ENCODE measurements around the gene CCDC158.
"Not testable (repeated sequence)": the region's sequence is repeated elsewhere in the genome, so short reads cannot be mapped to it uniquely, and the experiment has no call there.

Gene CCDC158

DNA sequence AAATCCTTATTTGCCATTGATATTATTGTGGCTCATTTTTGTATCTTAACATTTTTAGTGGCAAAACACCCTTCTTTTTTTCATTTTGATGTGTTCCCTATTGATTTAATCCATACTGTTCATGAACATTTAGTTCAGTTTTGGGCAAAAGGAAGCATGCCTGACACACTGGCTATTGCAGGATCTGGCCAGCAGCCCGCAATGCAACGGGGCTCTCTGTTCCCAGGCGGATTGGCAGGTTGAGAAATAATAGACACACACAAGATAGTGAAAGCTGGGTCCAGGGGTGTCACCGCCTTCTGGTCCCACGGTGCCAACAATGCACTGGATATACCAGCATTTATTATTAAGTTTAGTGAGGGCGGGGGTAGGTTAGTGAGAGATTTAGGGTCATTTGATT lies 139.3 kb downstream of the CCDC158 start:
- not testable (repeated sequence) for H3K9ac ChIP-seq (ENCODE audit: low read depth, low read length); H3K9me3 ChIP-seq (ENCODE audit: control insufficient read depth, insufficient read depth, low read length); H3K4me1 ChIP-seq (ENCODE audit: insufficient read depth, low read length); H3K36me3 ChIP-seq (ENCODE audit: insufficient read depth, low read length)

DNA sequence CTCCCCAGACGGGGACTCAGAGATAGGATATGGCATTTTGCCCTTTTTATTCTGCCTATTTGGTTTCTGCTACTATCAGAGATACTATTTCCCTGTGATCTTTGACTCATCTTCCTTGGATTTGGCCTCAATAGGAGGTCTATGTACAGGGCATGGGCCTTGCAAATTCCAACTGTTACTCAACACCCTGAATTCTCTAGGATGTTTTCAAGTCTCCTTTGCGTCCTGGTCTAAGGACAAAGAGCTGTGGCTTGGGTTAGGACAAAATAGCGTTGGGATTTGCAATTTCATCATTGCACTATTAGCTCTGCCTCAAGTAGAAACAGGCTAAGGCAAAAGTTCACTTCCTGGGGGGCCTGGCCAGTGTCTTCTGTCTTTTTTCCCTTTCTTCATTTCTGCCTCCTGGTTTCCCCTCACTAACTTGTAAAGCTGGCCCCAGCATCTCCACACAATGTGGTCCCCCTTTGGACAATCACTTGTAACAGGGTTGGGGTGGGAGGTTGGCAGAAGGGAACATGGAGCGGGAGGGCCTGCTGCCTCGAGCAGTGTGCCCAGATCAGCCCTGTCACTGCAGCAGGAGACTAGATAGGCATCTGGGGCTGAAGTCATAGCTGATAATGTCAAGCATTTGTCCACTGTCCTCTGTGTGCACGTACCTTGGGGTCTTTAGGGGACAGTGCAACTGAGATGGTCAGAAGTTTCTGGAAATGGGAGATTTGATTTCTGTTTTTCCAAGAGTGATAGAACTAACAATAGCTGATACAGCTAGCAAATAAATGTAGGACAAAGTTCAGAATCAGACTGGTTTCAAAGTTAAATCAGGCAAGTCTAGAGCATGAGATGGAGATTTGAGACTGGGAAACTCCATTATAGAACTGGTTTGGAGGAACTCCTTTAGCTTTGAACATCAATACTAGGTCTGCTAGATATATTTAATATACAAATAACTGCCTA lies 140.2 kb downstream of the CCDC158 start:
- Histone ChIP-seq H3K4me1 (ENCODE audit: insufficient read depth, low read length) (no peaks in the 10 kb centered on the region), H3K36me3 (ENCODE audit: insufficient read depth, low read length) (no peaks in the 10 kb centered on the region), H3K9me3 (ENCODE audit: control insufficient read depth, insufficient read depth, low read length) (no peaks in the 10 kb centered on the region), H3K9ac (ENCODE audit: low read depth, low read length) (no peak overlapping the region)

DNA sequence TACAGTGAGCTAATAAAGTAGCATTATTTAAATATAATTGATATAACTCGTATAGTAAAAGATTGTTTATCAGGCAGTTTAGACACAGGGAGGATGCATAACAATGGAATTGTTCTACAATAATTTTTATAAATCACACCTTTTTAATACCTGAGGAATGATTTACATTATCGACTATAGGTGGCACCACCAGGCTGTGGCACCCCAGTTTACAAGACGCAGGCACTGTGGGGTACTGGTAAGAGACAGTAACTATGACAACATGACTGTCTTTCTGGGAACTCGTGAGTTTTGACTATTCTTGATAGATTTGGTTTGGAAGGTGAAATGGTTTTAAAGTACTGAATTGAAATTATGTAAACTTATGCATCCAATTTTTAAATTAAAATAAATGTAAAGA lies 141.5 kb downstream of the CCDC158 start:
- H3K36me3 ChIP-seq (ENCODE audit: insufficient read depth, low read length): no peaks in the 10 kb centered on the region
- H3K9me3 ChIP-seq (ENCODE audit: control insufficient read depth, insufficient read depth, low read length): no peaks in the 10 kb centered on the region
- H3K9ac ChIP-seq (ENCODE audit: low read depth, low read length): no peak overlapping the region
- H3K4me1 ChIP-seq (ENCODE audit: insufficient read depth, low read length): no peaks in the 10 kb centered on the region

- H3K4me1 ChIP-seq (ENCODE audit: insufficient read depth, low read length): no peaks in the 10 kb centered on the region
- H3K9ac ChIP-seq (ENCODE audit: low read depth, low read length): no peak overlapping the region
- no peaks in the 10 kb centered on the region for H3K9me3 ChIP-seq (ENCODE audit: control insufficient read depth, insufficient read depth, low read length)
- H3K36me3 ChIP-seq (ENCODE audit: insufficient read depth, low read length): no peaks in the 10 kb centered on the region
Observed at GRCh38 chr4:76278583-76278982, 142.4 kb downstream of the CCDC158 start.

- H3K9ac ChIP-seq (ENCODE audit: low read depth, low read length): no peak overlapping the region
- H3K36me3 ChIP-seq (ENCODE audit: insufficient read depth, low read length): no peaks in the 10 kb centered on the region
- H3K4me1 ChIP-seq (ENCODE audit: insufficient read depth, low read length): no peaks in the 10 kb centered on the region
- no peaks in the 10 kb centered on the region for H3K9me3 ChIP-seq (ENCODE audit: control insufficient read depth, insufficient read depth, low read length)
Observed at GRCh38 chr4:76277667-76278066, 143.3 kb downstream of the CCDC158 start.

- Histone ChIP-seq H3K36me3 (ENCODE audit: insufficient read depth, low read length) (no peaks in the 10 kb centered on the region), H3K9me3 (ENCODE audit: control insufficient read depth, insufficient read depth, low read length) (no peaks in the 10 kb centered on the region), H3K4me1 (ENCODE audit: insufficient read depth, low read length) (no peaks in the 10 kb centered on the region), H3K9ac (ENCODE audit: low read depth, low read length) (no peak overlapping the region)
Observed at GRCh38 chr4:76276813-76277212, 144.1 kb downstream of the CCDC158 start.

- H3K36me3 ChIP-seq (ENCODE audit: insufficient read depth, low read length): no peaks in the 10 kb centered on the region
- H3K4me1 ChIP-seq (ENCODE audit: insufficient read depth, low read length): no peaks in the 10 kb centered on the region
- H3K9me3 ChIP-seq (ENCODE audit: control insufficient read depth, insufficient read depth, low read length): no peaks in the 10 kb centered on the region
- H3K9ac ChIP-seq (ENCODE audit: low read depth, low read length): no peak overlapping the region
Observed at GRCh38 chr4:76275486-76276124, 145.3 kb downstream of the CCDC158 start.

DNA sequence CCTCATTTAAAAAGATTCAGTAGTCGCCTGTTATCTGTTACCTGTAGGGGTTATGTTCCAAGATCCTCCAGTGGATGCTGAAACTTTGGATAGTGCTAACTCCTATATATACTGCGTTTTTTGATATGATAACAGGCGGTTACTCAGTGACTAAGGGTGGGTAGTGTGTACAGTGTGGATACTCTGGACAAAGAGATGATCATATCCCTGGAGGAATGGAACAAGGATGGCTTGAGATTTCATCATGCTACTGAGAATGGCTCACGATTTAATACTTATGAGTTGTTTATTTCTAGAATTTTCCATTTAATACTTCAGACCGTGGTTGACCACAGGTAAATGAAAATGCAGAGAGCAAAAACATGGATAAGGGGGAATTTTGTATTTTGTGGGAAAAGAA lies 147.9 kb downstream of the CCDC158 start:
- H3K36me3 ChIP-seq (ENCODE audit: insufficient read depth, low read length): no peaks in the 10 kb centered on the region
- H3K4me1 ChIP-seq (ENCODE audit: insufficient read depth, low read length): no peaks in the 10 kb centered on the region
- H3K9ac ChIP-seq (ENCODE audit: low read depth, low read length): no peak overlapping the region
- no peaks in the 10 kb centered on the region for H3K9me3 ChIP-seq (ENCODE audit: control insufficient read depth, insufficient read depth, low read length)

DNA sequence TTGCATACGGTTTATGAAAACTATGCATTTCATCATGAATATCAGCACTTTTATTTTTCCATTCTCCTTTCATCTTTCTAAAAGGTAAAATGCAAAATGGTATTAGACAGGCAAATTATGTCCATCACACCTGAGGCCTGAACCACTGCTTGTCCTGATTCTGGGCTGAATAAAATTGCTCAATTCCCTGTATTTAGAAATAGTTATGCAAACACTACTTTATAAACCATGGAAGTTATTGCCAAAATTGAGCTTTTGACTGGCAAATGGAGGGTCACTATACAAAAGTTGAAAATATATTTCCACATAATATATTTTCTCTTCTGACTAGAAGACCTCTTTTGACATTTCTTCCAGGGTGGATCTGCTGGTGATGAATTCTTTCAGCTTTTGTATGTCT lies 148.4 kb downstream of the CCDC158 start:
- Histone ChIP-seq H3K4me1 (ENCODE audit: insufficient read depth, low read length) (no peaks in the 10 kb centered on the region), H3K36me3 (ENCODE audit: insufficient read depth, low read length) (no peaks in the 10 kb centered on the region), H3K9me3 (ENCODE audit: control insufficient read depth, insufficient read depth, low read length) (no peaks in the 10 kb centered on the region), H3K9ac (ENCODE audit: low read depth, low read length) (no peak overlapping the region)

- Histone ChIP-seq H3K36me3 (ENCODE audit: insufficient read depth, low read length) (no peaks in the 10 kb centered on the region), H3K9ac (ENCODE audit: low read depth, low read length) (no peak overlapping the region), H3K4me1 (ENCODE audit: insufficient read depth, low read length) (no peaks in the 10 kb centered on the region), H3K9me3 (ENCODE audit: control insufficient read depth, insufficient read depth, low read length) (no peaks in the 10 kb centered on the region)
Observed at GRCh38 chr4:76272073-76272472, 148.9 kb downstream of the CCDC158 start.

DNA sequence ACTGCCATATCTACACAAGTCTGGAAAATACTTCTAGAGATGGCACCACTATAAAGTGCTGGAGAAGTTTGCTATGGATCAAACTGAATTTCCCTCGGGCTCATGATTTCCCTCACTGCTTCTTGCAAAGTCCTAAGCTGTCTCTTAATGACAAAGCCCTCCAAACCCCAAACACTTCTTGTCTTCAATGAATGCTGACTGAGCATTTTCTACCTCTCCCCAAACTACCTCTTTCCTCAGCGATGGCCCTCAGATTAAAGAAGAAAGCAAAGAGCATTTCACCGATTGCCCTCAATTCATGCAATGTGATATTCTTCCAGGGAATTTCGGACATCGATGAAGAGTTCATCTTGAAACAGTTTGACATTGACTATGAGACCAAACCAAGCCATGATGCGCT lies 149.7 kb downstream of the CCDC158 start:
- Histone ChIP-seq H3K9ac (ENCODE audit: low read depth, low read length) (no peak overlapping the region), H3K36me3 (ENCODE audit: insufficient read depth, low read length) (no peaks in the 10 kb centered on the region), H3K9me3 (ENCODE audit: control insufficient read depth, insufficient read depth, low read length) (no peaks in the 10 kb centered on the region), H3K4me1 (ENCODE audit: insufficient read depth, low read length) (no peaks in the 10 kb centered on the region)

- H3K4me1 ChIP-seq (ENCODE audit: insufficient read depth, low read length): no peaks in the 10 kb centered on the region
- no peak overlapping the region for H3K9ac ChIP-seq (ENCODE audit: low read depth, low read length)
- no peaks in the 10 kb centered on the region for H3K36me3 ChIP-seq (ENCODE audit: insufficient read depth, low read length)
- no peaks in the 10 kb centered on the region for H3K9me3 ChIP-seq (ENCODE audit: control insufficient read depth, insufficient read depth, low read length)
Observed at GRCh38 chr4:76270244-76271175, 150.4 kb downstream of the CCDC158 start.

- Histone ChIP-seq H3K4me1 (ENCODE audit: insufficient read depth, low read length) (no peaks in the 10 kb centered on the region; the same call in 1 of the 2 replicates), H3K9ac (ENCODE audit: low read depth, low read length) (no peak overlapping the region), H3K36me3 (ENCODE audit: insufficient read depth, low read length) (no peaks in the 10 kb centered on the region; the same call in 1 of the 2 replicates), H3K9me3 (ENCODE audit: control insufficient read depth, insufficient read depth, low read length) (no peaks in the 10 kb centered on the region)
Observed at GRCh38 chr4:76267811-76268210, 153.1 kb downstream of the CCDC158 start.

DNA sequence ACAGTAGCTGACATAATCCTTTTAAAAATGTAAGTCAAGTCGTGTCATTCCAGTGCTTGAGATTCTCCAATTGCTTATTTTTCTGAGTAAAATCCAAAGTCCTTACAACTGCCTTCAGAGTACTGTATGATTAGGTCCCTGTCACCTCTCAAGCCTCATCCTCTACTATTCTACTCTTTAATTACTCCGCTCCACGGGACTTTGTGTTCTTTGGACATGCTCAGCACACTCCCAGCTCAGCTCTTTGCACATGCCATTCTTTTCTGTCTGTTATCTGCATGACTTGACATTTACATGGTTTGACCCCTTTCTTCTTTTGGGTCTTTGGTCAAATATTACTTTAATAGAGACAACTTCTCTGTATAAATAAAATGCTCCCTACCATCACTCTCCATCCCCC lies 154.3 kb downstream of the CCDC158 start:
- Histone ChIP-seq H3K9ac (ENCODE audit: low read depth, low read length) (no peak overlapping the region), H3K4me1 (ENCODE audit: insufficient read depth, low read length) (no peaks in the 10 kb centered on the region; the same call in 1 of the 2 replicates), H3K36me3 (ENCODE audit: insufficient read depth, low read length) (no peaks in the 10 kb centered on the region; the same call in 1 of the 2 replicates), H3K9me3 (ENCODE audit: control insufficient read depth, insufficient read depth, low read length) (no peaks in the 10 kb centered on the region)

All from ES-I3 (cell line).